ENCODE data around the gene LRIG1.

The LRIG1 gene

GRCh38 chr3:66362541-66362941, 138.3 kb downstream of the LRIG1 start:
- no peaks in the 10 kb centered on the region for H3K9me2 ChIP-seq (replicated peaks; ENCODE audit: control insufficient read depth, low read length)
- no peaks in the 10 kb centered on the region for H3K36me3 ChIP-seq (ENCODE audit: control insufficient read depth, low read length)
- H3K9me3 ChIP-seq (ENCODE audit: control insufficient read depth, insufficient read depth, low read length), result no peaks in the 10 kb centered on the region
- H3K79me2 ChIP-seq (ENCODE audit: control insufficient read depth, low read length), result no peaks in the 10 kb centered on the region
- H4K20me1 ChIP-seq (ENCODE audit: control insufficient read depth, insufficient read depth, low read depth, low read length), result no peaks in the 10 kb centered on the region
- H3K4me2 ChIP-seq (ENCODE audit: low read length), result no peak overlapping the region
- H3F3A ChIP-seq (ENCODE audit: control insufficient read depth, insufficient read depth), result no peaks in the 10 kb centered on the region
- H3K27ac ChIP-seq (ENCODE audit: low read depth, low read length), result no peak overlapping the region
- H3K27me3 ChIP-seq (ENCODE audit: control insufficient read depth, low read length), result no peaks in the 10 kb centered on the region
- TF ChIP-seq EZH2phosphoT487 (IDR thresholded peaks at IDR 0.05; ENCODE audit: borderline replicate concordance, low read length), result no peak
- TF ChIP-seq, protein P1, sequence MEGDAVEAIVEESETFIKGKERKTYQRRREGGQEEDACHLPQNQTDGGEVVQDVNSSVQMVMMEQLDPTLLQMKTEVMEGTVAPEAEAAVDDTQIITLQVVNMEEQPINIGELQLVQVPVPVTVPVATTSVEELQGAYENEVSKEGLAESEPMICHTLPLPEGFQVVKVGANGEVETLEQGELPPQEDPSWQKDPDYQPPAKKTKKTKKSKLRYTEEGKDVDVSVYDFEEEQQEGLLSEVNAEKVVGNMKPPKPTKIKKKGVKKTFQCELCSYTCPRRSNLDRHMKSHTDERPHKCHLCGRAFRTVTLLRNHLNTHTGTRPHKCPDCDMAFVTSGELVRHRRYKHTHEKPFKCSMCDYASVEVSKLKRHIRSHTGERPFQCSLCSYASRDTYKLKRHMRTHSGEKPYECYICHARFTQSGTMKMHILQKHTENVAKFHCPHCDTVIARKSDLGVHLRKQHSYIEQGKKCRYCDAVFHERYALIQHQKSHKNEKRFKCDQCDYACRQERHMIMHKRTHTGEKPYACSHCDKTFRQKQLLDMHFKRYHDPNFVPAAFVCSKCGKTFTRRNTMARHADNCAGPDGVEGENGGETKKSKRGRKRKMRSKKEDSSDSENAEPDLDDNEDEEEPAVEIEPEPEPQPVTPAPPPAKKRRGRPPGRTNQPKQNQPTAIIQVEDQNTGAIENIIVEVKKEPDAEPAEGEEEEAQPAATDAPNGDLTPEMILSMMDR (IDR thresholded peaks at IDR 0.05; ENCODE audit: low read depth, low read length, poor library complexity, severe bottlenecking), result no peak
- peaks cover 12% of the 10 kb centered on the region for H3K4me1 ChIP-seq (ENCODE audit: control insufficient read depth, low read length)
- H3K4me3 ChIP-seq (ENCODE audit: low read length), result no peak overlapping the region

DNA sequence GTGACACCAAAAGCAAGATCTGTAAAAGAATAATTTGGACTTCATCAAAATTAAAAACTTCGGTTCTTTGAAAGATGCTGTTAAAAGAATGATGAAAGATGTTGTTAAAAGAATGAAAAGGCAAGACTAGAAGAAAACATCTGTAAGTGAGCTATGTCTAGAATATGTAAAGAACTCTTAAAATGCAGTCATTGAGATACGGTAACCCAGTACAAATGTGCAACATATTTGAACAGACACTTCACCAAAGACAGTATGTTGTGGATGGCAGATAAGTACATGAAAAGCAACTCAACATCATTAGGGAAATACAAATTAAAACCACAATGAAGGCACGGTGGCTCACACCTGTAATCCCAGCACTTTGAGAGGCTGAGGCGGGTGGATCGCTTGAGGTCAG, 139.5 kb downstream of the LRIG1 start:
- Histone ChIP-seq H3K36me3 (ENCODE audit: control insufficient read depth, low read length) (no peaks in the 10 kb centered on the region), H3F3A (ENCODE audit: control insufficient read depth, insufficient read depth) (no peaks in the 10 kb centered on the region), H3K27ac (ENCODE audit: low read depth, low read length) (no peak overlapping the region), H3K9me3 (ENCODE audit: control insufficient read depth, insufficient read depth, low read length) (no peaks in the 10 kb centered on the region), H3K4me1 (ENCODE audit: control insufficient read depth, low read length) (peaks cover 11% of the 10 kb centered on the region), H3K9me2 (replicated peaks; ENCODE audit: control insufficient read depth, low read length) (no peaks in the 10 kb centered on the region), H3K79me2 (ENCODE audit: control insufficient read depth, low read length) (no peaks in the 10 kb centered on the region), H4K20me1 (ENCODE audit: control insufficient read depth, insufficient read depth, low read depth, low read length) (no peaks in the 10 kb centered on the region), H3K4me2 (ENCODE audit: low read length) (no peak overlapping the region), H3K4me3 (ENCODE audit: low read length) (no peak overlapping the region), H3K27me3 (ENCODE audit: control insufficient read depth, low read length) (no peaks in the 10 kb centered on the region)
- no peak for TF ChIP-seq EZH2phosphoT487 (IDR thresholded peaks at IDR 0.05; ENCODE audit: borderline replicate concordance, low read length)
- TF ChIP-seq, protein P1 (IDR thresholded peaks at IDR 0.05; ENCODE audit: low read depth, low read length, poor library complexity, severe bottlenecking), result no peak

DNA sequence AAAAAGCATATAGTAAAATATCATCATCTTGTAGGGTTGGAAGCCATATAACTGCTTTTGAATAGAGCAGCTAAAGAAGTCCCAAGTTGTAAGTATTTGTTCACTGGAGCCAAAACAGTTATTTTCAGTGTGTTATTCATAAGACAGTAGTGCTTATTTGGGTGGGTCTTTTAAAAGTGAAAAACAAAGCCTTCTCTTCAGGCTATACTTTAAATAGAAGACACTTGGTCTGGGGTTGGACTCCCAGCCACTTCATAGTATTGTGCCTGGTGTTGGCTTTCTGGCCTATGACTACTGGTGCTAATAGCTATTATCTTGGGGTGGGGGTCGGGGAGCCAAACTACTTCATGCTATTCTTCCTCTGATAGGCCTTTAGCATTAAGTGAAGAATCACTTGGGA, 144.8 kb downstream of the LRIG1 start:
- H3K36me3 ChIP-seq (ENCODE audit: control insufficient read depth, low read length), result no peaks in the 10 kb centered on the region
- TF ChIP-seq, protein P1 (IDR thresholded peaks at IDR 0.05; ENCODE audit: low read depth, low read length, poor library complexity, severe bottlenecking), result no peak
- no peak for TF ChIP-seq EZH2phosphoT487 (IDR thresholded peaks at IDR 0.05; ENCODE audit: borderline replicate concordance, low read length)
- H3K27ac ChIP-seq (ENCODE audit: low read depth, low read length), result no peak overlapping the region
- no peaks in the 10 kb centered on the region for H4K20me1 ChIP-seq (ENCODE audit: control insufficient read depth, insufficient read depth, low read depth, low read length)
- no peaks in the 10 kb centered on the region for H3K4me1 ChIP-seq (ENCODE audit: control insufficient read depth, low read length)
- no peaks in the 10 kb centered on the region for H3K79me2 ChIP-seq (ENCODE audit: control insufficient read depth, low read length)
- no peak overlapping the region for H3K4me2 ChIP-seq (ENCODE audit: low read length)
- no peaks in the 10 kb centered on the region for H3K27me3 ChIP-seq (ENCODE audit: control insufficient read depth, low read length)
- H3K4me3 ChIP-seq (ENCODE audit: low read length), result no peak overlapping the region
- no peaks in the 10 kb centered on the region for H3K9me3 ChIP-seq (ENCODE audit: control insufficient read depth, insufficient read depth, low read length)
- H3F3A ChIP-seq (ENCODE audit: control insufficient read depth, insufficient read depth), result no peaks in the 10 kb centered on the region
- H3K9me2 ChIP-seq (replicated peaks; ENCODE audit: control insufficient read depth, low read length), result no peaks in the 10 kb centered on the region

GRCh38 chr3:66355394-66355793, 145.4 kb downstream of the LRIG1 start:
- no peaks in the 10 kb centered on the region for H3K27me3 ChIP-seq (ENCODE audit: control insufficient read depth, low read length)

More at GRCh38 chr3:66355394-66355793, 145.4 kb downstream of the LRIG1 start:
- Histone ChIP-seq H3K4me3 (ENCODE audit: low read length) (no peak overlapping the region), H3F3A (ENCODE audit: control insufficient read depth, insufficient read depth) (no peaks in the 10 kb centered on the region), H4K20me1 (ENCODE audit: control insufficient read depth, insufficient read depth, low read depth, low read length) (no peaks in the 10 kb centered on the region), H3K4me1 (ENCODE audit: control insufficient read depth, low read length) (no peaks in the 10 kb centered on the region), H3K27ac (ENCODE audit: low read depth, low read length) (no peak overlapping the region), H3K9me2 (replicated peaks; ENCODE audit: control insufficient read depth, low read length) (no peaks in the 10 kb centered on the region), H3K36me3 (ENCODE audit: control insufficient read depth, low read length) (no peaks in the 10 kb centered on the region), H3K79me2 (ENCODE audit: control insufficient read depth, low read length) (no peaks in the 10 kb centered on the region), H3K9me3 (ENCODE audit: control insufficient read depth, insufficient read depth, low read length) (no peaks in the 10 kb centered on the region), H3K4me2 (ENCODE audit: low read length) (no peak overlapping the region)
- TF ChIP-seq, protein P1 (IDR thresholded peaks at IDR 0.05; ENCODE audit: low read depth, low read length, poor library complexity, severe bottlenecking), result no peak
- TF ChIP-seq EZH2phosphoT487 (IDR thresholded peaks at IDR 0.05; ENCODE audit: borderline replicate concordance, low read length), result no peak
